PC-9 (cell line): ENCODE data around the gene ITPR3.

Experiments
- CTCF ChIP-seq: fragments of 200-600 bp; sonication (generic); conservative IDR thresholded peaks from 2 replicates; pipeline ENCODE4 v1.6.1; 2017; ENCODE audit warnings: mixed run types, antibody characterized with exemption, mild to moderate bottlenecking, moderate library complexity
- EZH2 ChIP-seq: fragments of 200-600 bp; sonication (generic); IDR thresholded peaks from 2 replicates; pipeline ENCODE4 v1.8.0; 2017; ENCODE audit warnings: antibody characterized with exemption, low read depth

GRCh38 chr6:33705955-33706725 is 85.0 kb downstream of the ITPR3 start:
- TF ChIP-seq CTCF (no peak), EZH2 (no peak)
